Spleen (tissue), 11 donors: ENCODE measurements around the gene AIMP1. TPM values are rescaled to one million over a fixed set of nuclear protein-coding genes. Genes with fewer than 3 reads are reported as not detected.

Experiments used
- DNase-seq: peaks from one replicate; pipeline ENCODE4 v3.0.0-alpha.2; 2020
- H3K27ac ChIP-seq, 8 donors: fragments of 200-600 bp; sonication (generic) in 7 of 8; 1 replicate in 4 of 8; 2 replicates in 4 of 8; pipeline versions ENCODE4 v1.5.0 to v1.8.0; 2016 to 2021; ENCODE audit warnings: inconsistent platforms in 4 of 8, mild to moderate bottlenecking in 4 of 8, moderate library complexity in 1 of 8
- H3K27me3 ChIP-seq, 7 donors: fragments of 200-600 bp; sonication (generic) in 6 of 7; replicated peaks in 1 of 7; 1 replicate in 4 of 7; 2 replicates in 3 of 7; pipeline versions ENCODE4 v1.5.0 to v1.8.0; 2016 to 2021; ENCODE audit warnings: inconsistent platforms in 3 of 7, mild to moderate bottlenecking in 1 of 7
- H3K36me3 ChIP-seq, 6 donors: fragments of 200-600 bp; sonication (generic) in 5 of 6; 1 replicate in 4 of 6; 2 replicates in 2 of 6; pipeline versions ENCODE4 v1.5.0 to v1.8.0; 2016 to 2021; ENCODE audit warnings: inconsistent platforms in 2 of 6
- H3K4me1 ChIP-seq, 6 donors: fragments of 200-600 bp; sonication (generic) in 5 of 6; 1 replicate in 3 of 6; 2 replicates in 3 of 6; pipeline versions ENCODE4 v1.5.0 to v1.8.0; 2016 to 2021; ENCODE audit warnings: inconsistent platforms in 3 of 6
- H3K4me3 ChIP-seq, 8 donors: fragments of 200-600 bp; sonication (generic) in 7 of 8; 1 replicate in 4 of 8; 2 replicates in 4 of 8; pipeline versions ENCODE4 v1.5.0 to v1.8.0; 2016 to 2021; ENCODE audit warnings: inconsistent platforms in 4 of 8, mild to moderate bottlenecking in 4 of 8, moderate library complexity in 2 of 8
- H3K9me3 ChIP-seq, 8 donors: fragments of 200-600 bp; sonication (generic) in 7 of 8; 1 replicate in 4 of 8; 2 replicates in 4 of 8; pipeline versions ENCODE4 v1.5.0 to v1.8.0; 2016 to 2021; ENCODE audit warnings: inconsistent platforms in 4 of 8
- CTCF ChIP-seq, 11 experiments: fragments of 200-600 bp in 7 of 11; fragments of 450-650 bp in 4 of 11; sonication (generic) in 4 of 11; IDR thresholded peaks in 8 of 11; conservative IDR thresholded peaks in 3 of 11; 1 replicate in 7 of 11; 2 replicates in 4 of 11; pipeline versions ENCODE4 v1.4.0 to v1.8.0; 2016 to 2021; ENCODE audit warnings: antibody characterized with exemption in 11 of 11, inconsistent platforms in 4 of 11, mild to moderate bottlenecking in 1 of 11
- POLR2A ChIP-seq, 3 donors: fragments of 450-650 bp; IDR thresholded peaks; one replicate each; pipeline ENCODE4 v1.5.1; 2017; ENCODE audit warnings: antibody characterized with exemption in 3 of 3, mild to moderate bottlenecking in 1 of 3
- POLR2AphosphoS5 ChIP-seq, 3 donors: sonication (generic); formaldehyde crosslinking; IDR thresholded peaks; one replicate each; pipeline ENCODE4 v1.5.1; 2017; ENCODE audit warnings: antibody characterized with exemption in 3 of 3
- WGBS, 5 donors: extraction: QIAGEN DNeasy Blood & Tissue Kit in 3 of 5; methylation state at CpG; one replicate each; pipeline versions ENCODE4 v1.1.5 to v1.1.7; 2013 to 2018; 5-methylcytosine and 5-hydroxymethylcytosine counted together
- intact Hi-C: fragments of 100-400 bp; cut with DNase I; formaldehyde crosslinking; loops from one replicate; pipeline ENCODE4 v1.15.0; 2023; ENCODE audit warnings: low total_unique reads
- polyA plus RNA-seq, 3 donors: library from polyadenylated mRNA; stranded (reverse); fragments of 200-250 nt; gene quantifications; one replicate each; pipeline ENCODE4 v1.2.1, GENCODE V29; 2013
- total RNA-seq, 7 donors: library from RNA; depleted of rRNA in 3 of 7; stranded (reverse); fragments of >200 nt in 3 of 7; fragmentation: NEBNext Ultra II Directional in 4 of 7; extraction: Animal tissue kit (Norgen Biotek cat#: 25700) in 4 of 7; gene quantifications; one replicate each; pipeline versions ENCODE4 v1.1.0 to v1.2.1, GENCODE V29; 2016 to 2021
- donor health status: healthy with polysubstance abuse.
- donor health status: DM: no; HTN: no; CAD: no; lungs with moderate emphysema.
- donor health status: DM: no; HTN: no; CAD: no.
- donor health status: Bipolar disorder and iron deficiency.
- donor health status: healthy.
- donor health status: DM: no; HTN: no; CAD: no.
- donor health status: DM: yes; HTN: yes; CAD: no.

AIMP1 gene
- total and polyA plus RNA-seq, 10 donors = 15.8 to 43.1 (median 29.2) TPM

- no peak overlapping the region for H3K4me3 ChIP-seq
- intact Hi-C loops = no loop called here
- no peaks in the 10 kb centered on the region for H3K4me1 ChIP-seq
- H3K9me3 ChIP-seq = peaks cover 0 to 20% (median 16%) of the 10 kb centered on the region in 8 donors
- no peaks in the 10 kb centered on the region for H3K27me3 ChIP-seq
- H3K36me3 ChIP-seq = peaks cover 8 to 100% (median 86%) of the 10 kb centered on the region in 6 donors
- TF ChIP-seq POLR2A (IDR thresholded peaks at IDR 0.05) (no peak), POLR2AphosphoS5 (IDR thresholded peaks at IDR 0.05) (no peak), CTCF (IDR thresholded peaks at IDR 0.05 in 8 of 11, conservative IDR thresholded peaks at IDR 0.05 in 3 of 11) (no peak)
- no peak overlapping the region for H3K27ac ChIP-seq
- 91 to 97% (median 94%) methylated on average over 1 of the region's 1 CpG for WGBS, 5 donors
- DNase-seq = no peak
Measured at GRCh38 chr4:106334741-106335470, 18.6 kb downstream of the AIMP1 start.

- H3K4me3 ChIP-seq = no peak overlapping the region
- no peak for DNase-seq
- no peak for TF ChIP-seq POLR2AphosphoS5 (IDR thresholded peaks at IDR 0.05)
- TF ChIP-seq CTCF (IDR thresholded peaks at IDR 0.05 in 8 of 11, conservative IDR thresholded peaks at IDR 0.05 in 3 of 11) = no peak
- TF ChIP-seq POLR2A (IDR thresholded peaks at IDR 0.05) = no peak
- WGBS, 5 donors = 95 to 99% (median 98%) methylated on average over 3 of the region's 3 CpGs
- H3K36me3 ChIP-seq = peaks cover 8 to 100% (median 72%) of the 10 kb centered on the region in 6 donors
- no peaks in the 10 kb centered on the region for H3K27me3 ChIP-seq
- intact Hi-C loops = no loop called here
- peaks cover 0 to 8% (median 0%) of the 10 kb centered on the region in 6 donors for H3K4me1 ChIP-seq
- peaks cover 0 to 27% (median 16%) of the 10 kb centered on the region in 8 donors for H3K9me3 ChIP-seq
- H3K27ac ChIP-seq = no peak overlapping the region
Measured at GRCh38 chr4:106336618-106337017, 20.3 kb downstream of the AIMP1 start.

- intact Hi-C loops = no loop called here
- peaks cover 8 to 89% (median 61%) of the 10 kb centered on the region in 6 donors for H3K36me3 ChIP-seq
- TF ChIP-seq POLR2AphosphoS5 (IDR thresholded peaks at IDR 0.05) (no peak), POLR2A (IDR thresholded peaks at IDR 0.05) (no peak), CTCF (IDR thresholded peaks at IDR 0.05 in 8 of 11, conservative IDR thresholded peaks at IDR 0.05 in 3 of 11) (no peak)
Measured at GRCh38 chr4:106337916-106338315, 21.6 kb downstream of the AIMP1 start.

GRCh38 chr4:106338671-106339070 is 22.3 kb downstream of the AIMP1 start:
- WGBS, 5 donors = 97 to 100% (median 98%) methylated on average over 3 of the region's 3 CpGs
- Histone ChIP-seq H3K27me3 (no peaks in the 10 kb centered on the region), H3K36me3 (peaks cover 8 to 82% (median 54%) of the 10 kb centered on the region in 6 donors), H3K9me3 (peaks cover 0 to 27% (median 16%) of the 10 kb centered on the region in 8 donors), H3K27ac (no peak overlapping the region), H3K4me3 (no peak overlapping the region), H3K4me1 (peaks cover 0 to 17% (median 0%) of the 10 kb centered on the region in 6 donors)
- intact Hi-C loops = no loop called here
- no peak for TF ChIP-seq POLR2A (IDR thresholded peaks at IDR 0.05)
- no peak for TF ChIP-seq CTCF (IDR thresholded peaks at IDR 0.05 in 8 of 11, conservative IDR thresholded peaks at IDR 0.05 in 3 of 11)
- TF ChIP-seq POLR2AphosphoS5 (IDR thresholded peaks at IDR 0.05) = no peak
- no peak for DNase-seq

More at GRCh38 chr4:106337916-106338315, 21.6 kb downstream of the AIMP1 start:
- H3K9me3 ChIP-seq = peaks cover 0 to 27% (median 16%) of the 10 kb centered on the region in 8 donors
- no peak overlapping the region for H3K4me3 ChIP-seq
- no peaks in the 10 kb centered on the region for H3K27me3 ChIP-seq
- DNase-seq = no peak
- no peak overlapping the region for H3K27ac ChIP-seq
- peaks cover 0 to 17% (median 0%) of the 10 kb centered on the region in 6 donors for H3K4me1 ChIP-seq
